ENCODE results near the gene ZBTB16. TPM values are rescaled to one million over a fixed set of nuclear protein-coding genes. Genes with fewer than 3 reads are reported as not detected.

ZBTB16 gene
- total and polyA plus RNA-seq, 2 of the 4 experiments (the other 2 are of a cell fraction) = not detected

- TF ChIP-seq MAFK (IDR thresholded peaks at IDR 0.05; ENCODE audit: low read depth, low read length) = no peak
Measured at GRCh38 chr11:114136686-114137640, 77.5 kb downstream of the ZBTB16 start (continued).

DNA sequence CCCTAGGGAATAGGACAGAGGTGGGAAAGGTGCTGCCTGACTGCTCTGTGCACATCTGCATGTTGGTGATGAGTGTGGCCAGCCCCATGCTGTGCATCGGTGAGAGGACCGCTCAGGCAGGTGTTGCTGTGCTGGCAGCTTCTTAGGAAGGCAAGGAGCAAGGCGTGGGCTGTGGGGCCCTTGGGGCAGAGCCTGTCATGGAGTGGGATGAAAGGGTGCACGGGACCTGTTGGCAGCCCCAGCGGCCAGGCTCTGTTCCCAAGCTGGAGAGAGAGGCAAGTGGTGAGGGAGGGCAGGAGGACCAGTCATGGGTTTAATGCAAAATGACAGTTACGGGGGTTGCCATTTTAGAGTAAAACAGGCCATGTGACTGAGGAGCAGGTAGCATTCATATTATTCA, 78.3 kb downstream of the ZBTB16 start:
- Histone ChIP-seq H3K4me2 (ENCODE audit: low read depth, low read length) (no peak overlapping the region), H3K9me3 (ENCODE audit: control insufficient read depth, insufficient read depth, low read length) (no peaks in the 10 kb centered on the region), H2AFZ (replicated peaks; ENCODE audit: low read length, poor library complexity) (no peak overlapping the region), H3K4me1 (ENCODE audit: control insufficient read depth, insufficient read depth, low read length) (no peaks in the 10 kb centered on the region), H2AK9ac (replicated peaks; ENCODE audit: low read depth, low read length, poor library complexity) (no peak overlapping the region), H3K4ac (ENCODE audit: low read depth, low read length) (no peak overlapping the region), H3K27ac (ENCODE audit: insufficient read depth, low read length) (no peak overlapping the region), H4K8ac (ENCODE audit: low read depth in 2 of 2, low read length in 2 of 2) (no peak overlapping the region), H3K36me3 (ENCODE audit: control insufficient read depth, insufficient read depth, low read length) (no peaks in the 10 kb centered on the region), H2BK15ac (ENCODE audit: low read depth, low read length) (no peak overlapping the region), H4K91ac (ENCODE audit: insufficient read depth, low read depth, low read length) (no peak overlapping the region), H3K18ac (ENCODE audit: low read depth, low read length) (no peak overlapping the region), H3K56ac (ENCODE audit: extremely low read depth, insufficient read depth, low read length) (no peak overlapping the region), H2BK5ac (ENCODE audit: low read depth, low read length, poor library complexity, severe bottlenecking) (no peak overlapping the region), H3K4me3 (ENCODE audit: insufficient read depth, low read depth, low read length) (no peak overlapping the region), H3K9ac (ENCODE audit: low read depth, low read length) (no peak overlapping the region), H4K20me1 (ENCODE audit: insufficient read depth, low read length) (no peaks in the 10 kb centered on the region), H3K14ac (replicated peaks; ENCODE audit: low read depth, low read length) (no peak overlapping the region), H2BK20ac (ENCODE audit: low read depth, low read length) (no peak overlapping the region), H3K23ac (ENCODE audit: low read depth, low read length) (no peak overlapping the region), H3K79me1 (ENCODE audit: low read depth in 1 of 2, low read length in 2 of 2) (no peaks in the 10 kb centered on the region), H3K9me1 (ENCODE audit: insufficient read depth, low read length) (no peaks in the 10 kb centered on the region), H2AK5ac (ENCODE audit: low read depth, low read length) (no peak overlapping the region), H2BK120ac (ENCODE audit: low read depth, low read length) (no peak overlapping the region), H4K5ac (ENCODE audit: low read depth, low read length) (no peak overlapping the region), H3K27me3 (ENCODE audit: control insufficient read depth, insufficient read depth, low read length) (peaks cover 28% of the 10 kb centered on the region)
- dilution Hi-C loops (cut with HindIII; ENCODE audit: low sequenced_read_pairs, unreplicated experiment) = no loop called here
- no peak for ATAC-seq (ENCODE audit: low read depth)
- DNase-seq = no peak
- in situ Hi-C loops (cut with MboI; ENCODE audit: low sequenced_read_pairs) = no loop called here
- intact Hi-C loops (cut with micrococcal nuclease) = no loop called here
- BruUV-seq (replicated peaks) = no TSS peak
- ChIA-PET CTCF (no interaction called here), POLR2A (ENCODE audit: unreplicated experiment) (no interaction called here)
- WGBS, 2 experiments (ENCODE audit: extremely low coverage in 2 of 2, insufficient read length in 1 of 2) = 79% methylated on average over 5 of the region's 6 CpGs; no CpG with 5 or more reads in 1 of the 2 experiments
- TF ChIP-seq CHD1 (IDR thresholded peaks at IDR 0.05; ENCODE audit: low read depth, low read length) = no peak
- TF ChIP-seq CEBPB (IDR thresholded peaks at IDR 0.05; ENCODE audit: low read depth, low read length) = no peak
- TF ChIP-seq, protein P1, sequence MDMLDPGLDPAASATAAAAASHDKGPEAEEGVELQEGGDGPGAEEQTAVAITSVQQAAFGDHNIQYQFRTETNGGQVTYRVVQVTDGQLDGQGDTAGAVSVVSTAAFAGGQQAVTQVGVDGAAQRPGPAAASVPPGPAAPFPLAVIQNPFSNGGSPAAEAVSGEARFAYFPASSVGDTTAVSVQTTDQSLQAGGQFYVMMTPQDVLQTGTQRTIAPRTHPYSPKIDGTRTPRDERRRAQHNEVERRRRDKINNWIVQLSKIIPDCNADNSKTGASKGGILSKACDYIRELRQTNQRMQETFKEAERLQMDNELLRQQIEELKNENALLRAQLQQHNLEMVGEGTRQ (IDR thresholded peaks at IDR 0.05; ENCODE audit: low read depth, low read length) = no peak
- TF ChIP-seq POLR2A (IDR thresholded peaks at IDR 0.05; ENCODE audit: low read depth, low read length) = no peak
- no peak for TF ChIP-seq CTCF (conservative IDR thresholded peaks at IDR 0.05; ENCODE audit: low read depth, low read length)
- TF ChIP-seq RAD21 (IDR thresholded peaks at IDR 0.05; ENCODE audit: low read length) = no peak
- no peak for TF ChIP-seq RFX5 (IDR thresholded peaks at IDR 0.05; ENCODE audit: low read depth, low read length)
- no peak for TF ChIP-seq BHLHE40 (IDR thresholded peaks at IDR 0.05; ENCODE audit: low read depth, low read length)
- no peak for TF ChIP-seq FOS (IDR thresholded peaks at IDR 0.05; ENCODE audit: low read depth, low read length)
- no peak for TF ChIP-seq MAFK (IDR thresholded peaks at IDR 0.05; ENCODE audit: low read depth, low read length)
- TF ChIP-seq, protein P2, sequence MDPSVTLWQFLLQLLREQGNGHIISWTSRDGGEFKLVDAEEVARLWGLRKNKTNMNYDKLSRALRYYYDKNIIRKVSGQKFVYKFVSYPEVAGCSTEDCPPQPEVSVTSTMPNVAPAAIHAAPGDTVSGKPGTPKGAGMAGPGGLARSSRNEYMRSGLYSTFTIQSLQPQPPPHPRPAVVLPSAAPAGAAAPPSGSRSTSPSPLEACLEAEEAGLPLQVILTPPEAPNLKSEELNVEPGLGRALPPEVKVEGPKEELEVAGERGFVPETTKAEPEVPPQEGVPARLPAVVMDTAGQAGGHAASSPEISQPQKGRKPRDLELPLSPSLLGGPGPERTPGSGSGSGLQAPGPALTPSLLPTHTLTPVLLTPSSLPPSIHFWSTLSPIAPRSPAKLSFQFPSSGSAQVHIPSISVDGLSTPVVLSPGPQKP (IDR thresholded peaks at IDR 0.05; ENCODE audit: borderline replicate concordance, low read depth, low read length) = no peak
- no peak for TF ChIP-seq RCOR1 (IDR thresholded peaks at IDR 0.05; ENCODE audit: insufficient replicate concordance, low read length)
- no peak for TF ChIP-seq MXI1 (IDR thresholded peaks at IDR 0.05; ENCODE audit: borderline replicate concordance, low read depth, low read length)

Data from IMR-90 (cell line).